Measurements from ENCODE around the gene AOPEP. TPM values are rescaled to one million over a fixed set of nuclear protein-coding genes. Genes with fewer than 3 reads are reported as not detected.

AOPEP gene
- total RNA-seq, 1 experiment from 2014 or later: 79.5 TPM

Other genes with a start within 250 kb of the AOPEP start
- not detected in 2 replicates for gene PCAT7, start 171.6 kb upstream of the AOPEP start, total RNA-seq (2014; rRNA removed; shearing (Covaris generic))
- gene FBP2, start 132.9 kb upstream of the AOPEP start, total RNA-seq (2014; rRNA removed; shearing (Covaris generic)): not detected in 2 replicates
- not detected in 2 replicates for gene FBP1, start 87.2 kb upstream of the AOPEP start, total RNA-seq (2014; rRNA removed; shearing (Covaris generic))

All from SJCRH30 (cell line).